Kidney (tissue), 14 donors: ENCODE data around the gene KLK4. TPM values are rescaled to one million over a fixed set of nuclear protein-coding genes. Genes with fewer than 3 reads are reported as not detected.

Source experiments
- DNase-seq, 5 donors: peaks; one replicate each; pipeline ENCODE4 v3.0.0-alpha.2; 2013 to 2020
- FAIRE-seq: peaks from 2 replicates; lab custom pipeline; 2012; peaks lifted over from hg19 to GRCh38; lab: Jason Lieb, UNC
- H3K27ac ChIP-seq, 2 donors: one replicate each; pipeline ENCODE4 v1.7.0; 2013; ENCODE audit warnings: low read depth in 2 of 2, low read length in 2 of 2, inconsistent platforms in 1 of 2
- H3K27me3 ChIP-seq: one replicate; pipeline ENCODE4 v1.7.1; 2013; ENCODE audit warnings: low read length, inconsistent platforms; ENCODE audit not compliant: control insufficient read depth, insufficient read depth
- H3K36me3 ChIP-seq, 3 donors: one replicate each; pipeline versions ENCODE4 v1.7.0 to v1.7.1; 2013; ENCODE audit warnings: low read length in 3 of 3, control low read depth in 1 of 3, inconsistent platforms in 1 of 3; ENCODE audit not compliant: insufficient read depth in 3 of 3, control insufficient read depth in 2 of 3
- H3K4me1 ChIP-seq, 3 donors: one replicate each; pipeline versions ENCODE4 v1.7.0 to v1.7.1; 2013; ENCODE audit warnings: low read length in 3 of 3, inconsistent platforms in 1 of 3, low read depth in 1 of 3; ENCODE audit not compliant: control insufficient read depth in 2 of 3, insufficient read depth in 2 of 3
- H3K4me3 ChIP-seq, 3 donors: one replicate each; pipeline versions ENCODE4 v1.7.0 to v1.8.1; 2013; ENCODE audit warnings: low read length in 3 of 3, control low read depth in 1 of 3, inconsistent platforms in 1 of 3
- H3K9ac ChIP-seq, 3 donors: one replicate each; pipeline versions ENCODE4 v1.7.0 to v1.7.1; 2013; ENCODE audit warnings: low read length in 3 of 3, control low read depth in 1 of 3, inconsistent platforms in 1 of 3
- H3K9me3 ChIP-seq, 3 donors: one replicate each; pipeline versions ENCODE4 v1.7.0 to v1.7.1; 2013; ENCODE audit warnings: low read length in 3 of 3, control low read depth in 1 of 3, inconsistent platforms in 1 of 3; ENCODE audit not compliant: control insufficient read depth in 2 of 3, insufficient read depth in 1 of 3
- intact Hi-C: fragments of 100-400 bp; cut with DNase I; formaldehyde crosslinking; loops from one replicate; pipeline ENCODE4 v1.11.1; 2022
- polyA plus RNA-seq: library from polyadenylated mRNA; stranded (reverse); fragments of 350-450 nt; fragmentation: Illumina TruSeq; extraction: RNeasy Lipid Tissue Mini Kit (QIAGEN cat#74804); gene quantifications from one replicate; pipeline ENCODE4 v1.2.3, GENCODE V29; 2014; ENCODE audit warnings: low read depth, low replicate concordance; ENCODE audit not compliant: insufficient read depth
- total RNA-seq: library from RNA; stranded (reverse); fragmentation: NEBNext Ultra II Directional; extraction: Animal tissue kit (Norgen Biotek cat#: 25700); gene quantifications from one replicate; pipeline ENCODE4 v1.2.1, GENCODE V29; 2021
- TF ChIP-seq, protein P1 (sequence below): IDR thresholded peaks from 3 replicates; pipeline ENCODE4 v1.5.1; 2012; ENCODE audit warnings: mild to moderate bottlenecking, moderate library complexity, borderline replicate concordance; ENCODE audit not compliant: insufficient read depth; ENCODE audit errors: extremely low read depth
- donor health status: control.
- donor health status: control.
- donor health status: control.
- donor health status: control.
- donor health status: control.
- donor health status: DM: yes; HTN: yes; CAD: no.
- donor health status: Normal renal cell carcinoma (clear cell type).

KLK4 gene
- total and polyA plus RNA-seq, 2 donors from 2014 or later, result 1.2 TPM; not detected in 1

DNA sequence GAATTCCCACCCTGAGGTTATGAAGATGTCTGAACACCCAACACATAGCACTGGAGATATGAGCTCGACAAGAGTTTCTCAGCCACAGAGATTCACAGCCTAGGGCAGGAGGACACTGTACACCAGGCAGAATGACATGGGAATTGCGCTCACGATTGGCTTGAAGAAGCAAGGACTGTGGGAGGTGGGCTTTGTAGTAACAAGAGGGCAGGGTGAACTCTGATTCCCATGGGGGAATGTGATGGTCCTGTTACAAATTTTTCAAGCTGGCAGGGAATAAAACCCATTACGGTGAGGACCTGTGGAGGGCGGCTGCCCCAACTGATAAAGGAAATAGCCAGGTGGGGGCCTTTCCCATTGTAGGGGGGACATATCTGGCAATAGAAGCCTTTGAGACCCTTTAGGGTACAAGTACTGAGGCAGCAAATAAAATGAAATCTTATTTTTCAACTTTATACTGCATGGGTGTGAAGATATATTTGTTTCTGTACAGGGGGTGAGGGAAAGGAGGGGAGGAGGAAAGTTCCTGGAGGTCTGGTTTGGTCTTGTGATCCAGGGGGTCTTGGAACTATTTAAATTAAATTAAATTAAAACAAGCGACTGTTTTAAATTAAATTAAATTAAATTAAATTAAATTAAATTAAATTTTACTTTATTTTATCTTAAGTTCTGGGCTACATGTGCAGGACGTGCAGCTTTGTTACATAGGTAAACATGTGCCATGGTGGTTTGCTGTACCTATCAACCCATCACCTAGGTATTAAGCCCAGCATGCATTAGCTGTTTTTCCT is 49.5 kb downstream of the KLK4 start:
- no peaks in the 10 kb centered on the region for H3K36me3 ChIP-seq
- no peak overlapping the region for H3K4me3 ChIP-seq
- no peaks in the 10 kb centered on the region for H3K27me3 ChIP-seq
- H3K27ac ChIP-seq, result no peak overlapping the region
- no peak for FAIRE-seq
- TF ChIP-seq, protein P1, sequence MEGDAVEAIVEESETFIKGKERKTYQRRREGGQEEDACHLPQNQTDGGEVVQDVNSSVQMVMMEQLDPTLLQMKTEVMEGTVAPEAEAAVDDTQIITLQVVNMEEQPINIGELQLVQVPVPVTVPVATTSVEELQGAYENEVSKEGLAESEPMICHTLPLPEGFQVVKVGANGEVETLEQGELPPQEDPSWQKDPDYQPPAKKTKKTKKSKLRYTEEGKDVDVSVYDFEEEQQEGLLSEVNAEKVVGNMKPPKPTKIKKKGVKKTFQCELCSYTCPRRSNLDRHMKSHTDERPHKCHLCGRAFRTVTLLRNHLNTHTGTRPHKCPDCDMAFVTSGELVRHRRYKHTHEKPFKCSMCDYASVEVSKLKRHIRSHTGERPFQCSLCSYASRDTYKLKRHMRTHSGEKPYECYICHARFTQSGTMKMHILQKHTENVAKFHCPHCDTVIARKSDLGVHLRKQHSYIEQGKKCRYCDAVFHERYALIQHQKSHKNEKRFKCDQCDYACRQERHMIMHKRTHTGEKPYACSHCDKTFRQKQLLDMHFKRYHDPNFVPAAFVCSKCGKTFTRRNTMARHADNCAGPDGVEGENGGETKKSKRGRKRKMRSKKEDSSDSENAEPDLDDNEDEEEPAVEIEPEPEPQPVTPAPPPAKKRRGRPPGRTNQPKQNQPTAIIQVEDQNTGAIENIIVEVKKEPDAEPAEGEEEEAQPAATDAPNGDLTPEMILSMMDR, result no peak
- no peaks in the 10 kb centered on the region for H3K4me1 ChIP-seq
- intact Hi-C loops, result no loop called here
- no peak overlapping the region for H3K9ac ChIP-seq
- DNase-seq, result peak in 2 of 5 donors; percentile 21 to 32
- peaks cover 0 to 8% (median 0%) of the 10 kb centered on the region in 3 donors for H3K9me3 ChIP-seq

DNA sequence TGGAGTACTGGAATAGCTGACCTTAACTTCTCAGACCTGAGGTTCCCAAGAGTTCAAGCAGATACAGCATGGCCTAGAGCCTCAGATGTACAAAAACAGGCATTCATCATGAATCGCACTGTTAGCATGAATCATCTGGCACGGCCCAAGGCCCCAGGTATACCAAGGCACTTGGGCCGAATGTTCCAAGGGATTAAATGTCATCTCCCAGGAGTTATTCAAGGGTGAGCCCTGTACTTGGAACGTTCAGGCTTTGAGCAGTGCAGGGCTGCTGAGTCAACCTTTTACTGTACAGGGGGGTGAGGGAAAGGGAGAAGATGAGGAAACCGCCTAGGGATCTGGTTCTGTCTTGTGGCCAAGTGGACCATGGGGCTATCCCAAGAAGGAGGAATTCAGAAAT is 50.2 kb downstream of the KLK4 start:
- Histone ChIP-seq H3K4me1 (no peaks in the 10 kb centered on the region), H3K4me3 (no peak overlapping the region), H3K9me3 (peaks cover 0 to 8% (median 0%) of the 10 kb centered on the region in 3 donors), H3K27me3 (no peaks in the 10 kb centered on the region), H3K27ac (no peak overlapping the region), H3K9ac (no peak overlapping the region), H3K36me3 (no peaks in the 10 kb centered on the region)
- no peak for DNase-seq
- FAIRE-seq, result no peak
- intact Hi-C loops, result no loop called here
- TF ChIP-seq, protein P1, result no peak

DNA sequence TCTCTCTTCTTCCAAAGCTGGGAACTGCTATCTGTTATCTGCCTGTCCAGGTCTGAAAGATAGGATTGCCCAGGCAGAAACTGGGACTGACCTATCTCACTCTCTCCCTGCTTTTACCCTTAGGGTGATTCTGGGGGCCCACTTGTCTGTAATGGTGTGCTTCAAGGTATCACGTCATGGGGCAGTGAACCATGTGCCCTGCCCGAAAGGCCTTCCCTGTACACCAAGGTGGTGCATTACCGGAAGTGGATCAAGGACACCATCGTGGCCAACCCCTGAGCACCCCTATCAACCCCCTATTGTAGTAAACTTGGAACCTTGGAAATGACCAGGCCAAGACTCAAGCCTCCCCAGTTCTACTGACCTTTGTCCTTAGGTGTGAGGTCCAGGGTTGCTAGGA is 51.3 kb downstream of the KLK4 start:
- H3K9ac ChIP-seq, result no peak overlapping the region
- H3K27ac ChIP-seq, result no peak overlapping the region
- H3K4me3 ChIP-seq, result no peak overlapping the region
- TF ChIP-seq, protein P1, result no peak
- no peaks in the 10 kb centered on the region for H3K36me3 ChIP-seq
- H3K27me3 ChIP-seq, result no peaks in the 10 kb centered on the region
- intact Hi-C loops, result no loop called here
- FAIRE-seq, result no peak
- no peaks in the 10 kb centered on the region for H3K4me1 ChIP-seq
- DNase-seq, result no peak
- H3K9me3 ChIP-seq, result peaks cover 0 to 8% (median 0%) of the 10 kb centered on the region in 3 donors
